H9 (cell line): ENCODE measurements around the gene CTSW. TPM values are rescaled to one million over a fixed set of nuclear protein-coding genes. Genes with fewer than 3 reads are reported as not detected.
"Not testable (repeated sequence)": the region's sequence is repeated elsewhere in the genome, so short reads cannot be mapped to it uniquely, and the experiment has no call there.

Source experiments
- DNase-seq: peaks from one replicate; pipeline ENCODE4 v3.0.0-alpha.2; 2017
- H2AFZ ChIP-seq: one replicate; pipeline ENCODE4 v1.6.1; 2013; ENCODE audit warnings: mild to moderate bottlenecking, low read length, control low read depth, moderate library complexity
- H2AK5ac ChIP-seq: 2 replicates; pipeline ENCODE4 v1.6.1; 2013; ENCODE audit warnings: low read length, control low read depth, mixed read lengths; ENCODE audit not compliant: insufficient read length
- H2BK120ac ChIP-seq: one replicate; pipeline ENCODE4 v1.6.1; 2013; ENCODE audit warnings: low read depth, mild to moderate bottlenecking, low read length, control low read depth, inconsistent platforms; ENCODE audit not compliant: poor library complexity, severe bottlenecking
- H2BK12ac ChIP-seq: 2 replicates; pipeline ENCODE4 v1.6.1; 2013; ENCODE audit warnings: low read length, control low read depth, mixed read lengths, low read depth; ENCODE audit not compliant: insufficient read length
- H2BK15ac ChIP-seq: 2 replicates; pipeline ENCODE4 v1.6.1; 2013; ENCODE audit warnings: low read depth, low read length, control low read depth
- H2BK20ac ChIP-seq: one replicate; pipeline ENCODE4 v1.6.1; 2013; ENCODE audit warnings: low read depth, mild to moderate bottlenecking, low read length, control low read depth, inconsistent platforms; ENCODE audit not compliant: poor library complexity, severe bottlenecking
- H2BK5ac ChIP-seq: 2 replicates; pipeline ENCODE4 v1.6.1; 2013; ENCODE audit warnings: low read length, control low read depth, mixed read lengths; ENCODE audit not compliant: insufficient read length
- H3K14ac ChIP-seq: 2 replicates; pipeline ENCODE4 v1.6.1; 2013; ENCODE audit warnings: low read length, control low read depth; ENCODE audit not compliant: insufficient read depth
- H3K18ac ChIP-seq: 2 replicates; pipeline ENCODE4 v1.6.1; 2013; ENCODE audit warnings: low read depth, mild to moderate bottlenecking, mixed read lengths, low read length, control low read depth; ENCODE audit not compliant: insufficient read length
- H3K23ac ChIP-seq: 2 replicates; pipeline ENCODE4 v1.6.1; 2013; ENCODE audit warnings: low read length, control low read depth, mixed read lengths, low read depth; ENCODE audit not compliant: insufficient read length
- H3K23me2 ChIP-seq: 2 replicates; pipeline ENCODE4 v1.6.1; 2013; ENCODE audit warnings: low read depth, mild to moderate bottlenecking, mixed read lengths, low read length, control low read depth; ENCODE audit not compliant: insufficient read length, poor library complexity, severe bottlenecking
- H3K27ac ChIP-seq: 2 replicates; pipeline ENCODE4 v1.5.1; 2013; ENCODE audit warnings: low read length, control low read depth, mixed read lengths, low read depth; ENCODE audit not compliant: insufficient read length
- H3K27me3 ChIP-seq: 2 replicates; pipeline ENCODE4 v1.6.1; 2013; ENCODE audit warnings: low read length, control low read depth, inconsistent platforms; ENCODE audit not compliant: insufficient read depth
- H3K4ac ChIP-seq: 2 replicates; pipeline ENCODE4 v1.6.1; 2013; ENCODE audit warnings: low read depth, mild to moderate bottlenecking, control low read depth, inconsistent platforms, low read length, moderate library complexity
- H3K4me1 ChIP-seq: 2 replicates; pipeline ENCODE4 v1.6.1; 2013; ENCODE audit warnings: low read length, control low read depth, inconsistent platforms; ENCODE audit not compliant: insufficient read depth
- H3K4me2 ChIP-seq: 2 replicates; pipeline ENCODE4 v1.6.1; 2013; ENCODE audit warnings: low read length, control low read depth, mixed read lengths; ENCODE audit not compliant: insufficient read length, insufficient read depth
- H3K56ac ChIP-seq: 2 replicates; pipeline ENCODE4 v1.6.1; 2013; ENCODE audit warnings: low read depth, mild to moderate bottlenecking, mixed read lengths, low read length, control low read depth; ENCODE audit not compliant: insufficient read length
- H3K79me1 ChIP-seq: 2 replicates; pipeline ENCODE4 v1.6.1; 2013; ENCODE audit warnings: low read depth, mild to moderate bottlenecking, moderate library complexity, low read length, control low read depth, inconsistent platforms; ENCODE audit not compliant: insufficient read depth, poor library complexity, severe bottlenecking
- H3K79me2 ChIP-seq: 2 replicates; pipeline ENCODE4 v1.6.1; 2013; ENCODE audit warnings: low read length, control low read depth, inconsistent platforms; ENCODE audit not compliant: insufficient read depth
- H3K9ac ChIP-seq: 2 replicates; pipeline ENCODE4 v1.6.1; 2013; ENCODE audit warnings: low read length, control low read depth, mixed read lengths; ENCODE audit not compliant: insufficient read length; ENCODE audit errors: extremely low read depth
- H3K9me3 ChIP-seq: one replicate; pipeline ENCODE4 v1.6.1; 2013; ENCODE audit warnings: low read depth, low read length, inconsistent platforms; ENCODE audit not compliant: control insufficient read depth
- H3T11ph ChIP-seq: one replicate; pipeline ENCODE4 v1.6.1; 2013; ENCODE audit warnings: mild to moderate bottlenecking, low read length, control low read depth, inconsistent platforms
- H4K20me1 ChIP-seq: one replicate; pipeline ENCODE4 v1.6.1; 2013; ENCODE audit not compliant: control insufficient read depth, insufficient read length, insufficient read depth
- H4K5ac ChIP-seq: 2 replicates; pipeline ENCODE4 v1.6.1; 2013; ENCODE audit warnings: low read depth, mild to moderate bottlenecking, mixed read lengths, low read length, control low read depth; ENCODE audit not compliant: insufficient read length
- H4K8ac ChIP-seq: replicated peaks from 2 replicates; pipeline ENCODE4 v1.6.1; 2013; ENCODE audit warnings: low read length, control low read depth, mixed read lengths, low read depth; ENCODE audit not compliant: insufficient read length
- H4K91ac ChIP-seq: 2 replicates; pipeline ENCODE4 v1.6.1; 2013; ENCODE audit warnings: low read depth, mild to moderate bottlenecking, moderate library complexity, mixed read lengths, low read length, control low read depth; ENCODE audit not compliant: insufficient read length
- H3K27ac Mint-ChIP-seq, 3 experiments: 2 replicates in 2 of 3; 3 replicates in 1 of 3; pipeline ENCODE4 v1.8.0; 2020 to 2021; ENCODE audit warnings: mixed read lengths in 3 of 3, mild to moderate bottlenecking in 1 of 3, moderate library complexity in 1 of 3
- H3K27me3 Mint-ChIP-seq: 2 replicates; pipeline ENCODE4 v1.8.0; 2021; ENCODE audit warnings: low read depth, mild to moderate bottlenecking, moderate library complexity, mixed read lengths
- H3K36me3 Mint-ChIP-seq, 3 experiments: 2 replicates in 2 of 3; 3 replicates in 1 of 3; pipeline ENCODE4 v1.8.0; 2020 to 2021; ENCODE audit warnings: low read depth in 3 of 3, mixed read lengths in 3 of 3; ENCODE audit not compliant: insufficient read depth in 1 of 3
- H3K4me1 Mint-ChIP-seq, 2 experiments: 2 replicates each; pipeline ENCODE4 v1.8.0; 2020; ENCODE audit warnings: mixed read lengths in 2 of 2
- H3K4me3 Mint-ChIP-seq, 2 experiments: 2 replicates in 1 of 2; 3 replicates in 1 of 2; pipeline ENCODE4 v1.8.0; 2020 to 2021; ENCODE audit warnings: mild to moderate bottlenecking in 2 of 2, mixed read lengths in 2 of 2, moderate library complexity in 1 of 2
- H3K9me3 Mint-ChIP-seq, 2 experiments: 2 replicates in 1 of 2; 3 replicates in 1 of 2; pipeline ENCODE4 v1.8.0; 2020; ENCODE audit warnings: mild to moderate bottlenecking in 2 of 2, mixed read lengths in 2 of 2, moderate library complexity in 1 of 2
- CTCF ChIP-seq: fragments of 200-600 bp; sonication (generic); conservative IDR thresholded peaks from 3 replicates; pipeline ENCODE4 v1.8.0; 2021; ENCODE audit warnings: antibody characterized with exemption, mild to moderate bottlenecking
- WGBS: extraction: QIAGEN DNeasy Blood & Tissue Kit; methylation state at CpG from one replicate; pipeline ENCODE4 v1.1.7; 2013; ENCODE audit warnings: missing lambda C conversion rate, low lambda C conversion rate, mixed read lengths; ENCODE audit not compliant: insufficient read length; ENCODE audit errors: extremely low coverage; 5-methylcytosine and 5-hydroxymethylcytosine counted together
- total RNA-seq: library from RNA; stranded (reverse); gene quantifications from 2 replicates; pipeline ENCODE4 v1.2.1, GENCODE V29; 2021

Gene CTSW
- total RNA-seq, 1 experiment from 2014 or later: not detected

DNA sequence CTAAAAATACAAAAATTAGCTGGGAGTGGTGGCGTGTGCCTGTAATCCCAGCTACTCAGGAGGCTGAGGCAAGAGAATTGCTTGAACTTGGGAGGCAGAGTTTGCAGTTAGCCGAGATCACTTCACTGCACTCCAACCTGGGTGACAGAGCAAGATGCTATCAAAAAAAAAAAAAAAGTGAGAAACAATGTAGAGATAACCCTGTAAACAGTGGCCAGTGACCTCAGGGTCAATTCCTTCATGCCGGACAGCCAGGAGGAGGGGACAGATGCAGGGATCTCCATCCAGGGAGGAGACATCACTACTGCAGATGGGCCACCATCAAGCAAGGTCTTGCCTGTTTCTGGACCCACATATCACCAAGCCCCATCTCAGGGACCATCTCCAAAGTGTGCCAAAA lies 31.9 kb upstream of the CTSW start:
- no peaks in the 10 kb centered on the region for H3K27me3 ChIP-seq
- no peak overlapping the region for H3K4me2 ChIP-seq
- no peaks in the 10 kb centered on the region for H3K4me1 ChIP-seq
- Mint-ChIP-seq H3K4me3 (no peak overlapping the region; a peak in 1 of 5 replicates), H3K36me3 (peaks cover 10 to 18% (median 11%) of the 10 kb centered on the region in 3 experiments; a peak in 6 of 7 replicates), H3K9me3 (peaks cover 3 to 7% of the 10 kb centered on the region in 2 experiments; a peak in 2 of 5 replicates), H3K27me3 (peaks cover 20% of the 10 kb centered on the region), H3K27ac (0 out of 7 replicates have a peak overlapping the region, but pooled peaks of 1 of the 3 experiments have one; percentile 35), H3K4me1 (peaks cover 8 to 14% of the 10 kb centered on the region in 2 experiments)
- no peaks in the 10 kb centered on the region for H3K9me3 ChIP-seq
- no CpG with 5 or more reads among the region's 3 CpGs for WGBS
- H4K8ac ChIP-seq: no peak overlapping the region
- no peak overlapping the region for H3K56ac ChIP-seq
- no peak overlapping the region for H2AK5ac ChIP-seq
- H2BK12ac ChIP-seq: no peak overlapping the region
- H2AFZ ChIP-seq: no peak overlapping the region
- no peak overlapping the region for H3K14ac ChIP-seq
- no peak overlapping the region for H3K23ac ChIP-seq
- TF ChIP-seq CTCF: no peak
- H4K91ac ChIP-seq: no peak overlapping the region
- H2BK5ac ChIP-seq: no peak overlapping the region
- no peaks in the 10 kb centered on the region for H4K20me1 ChIP-seq
- no peak overlapping the region for H2BK15ac ChIP-seq
- H3K27ac ChIP-seq: no peak overlapping the region
- H4K5ac ChIP-seq: no peak overlapping the region
- DNase-seq: no peak
- no peaks in the 10 kb centered on the region for H3K23me2 ChIP-seq
- H3K18ac ChIP-seq: no peak overlapping the region
- no peak overlapping the region for H2BK20ac ChIP-seq
- no peak overlapping the region for H3T11ph ChIP-seq
- H3K9ac ChIP-seq: no peak overlapping the region
- no peak overlapping the region for H3K4ac ChIP-seq
- H3K79me1 ChIP-seq: no peaks in the 10 kb centered on the region
- no peak overlapping the region for H2BK120ac ChIP-seq
- no peaks in the 10 kb centered on the region for H3K79me2 ChIP-seq

DNA sequence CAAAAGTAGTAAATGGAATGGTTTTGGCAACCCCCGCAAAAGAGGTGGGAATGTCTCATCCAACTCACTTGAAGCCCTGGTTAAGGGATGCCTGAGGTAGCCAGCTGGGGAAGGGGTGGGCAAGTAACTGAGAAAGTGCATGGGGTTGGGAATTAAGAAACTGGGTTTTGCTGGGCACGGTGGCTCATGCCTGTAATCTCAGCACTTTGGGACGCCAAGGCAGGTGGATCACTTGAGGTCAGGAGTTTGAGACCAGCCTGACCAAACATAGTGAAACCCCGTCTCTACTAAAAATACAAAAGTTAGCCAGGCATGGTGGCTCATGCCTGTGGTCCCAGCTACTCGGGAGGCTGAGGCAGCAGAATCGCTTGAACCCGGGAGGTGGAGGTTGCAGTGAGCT lies 30.9 kb upstream of the CTSW start:
- H3K4me2 ChIP-seq, H3K4me1 ChIP-seq, H2BK120ac ChIP-seq, H4K5ac ChIP-seq, H3T11ph ChIP-seq, H3K9me3 Mint-ChIP-seq, H3K23me2 ChIP-seq, H3K14ac ChIP-seq, H3K79me1 ChIP-seq, H3K27ac Mint-ChIP-seq, H2BK20ac ChIP-seq, H2BK15ac ChIP-seq, H2BK5ac ChIP-seq, H3K9me3 ChIP-seq, DNase-seq, H3K9ac ChIP-seq, H3K27me3 ChIP-seq, H3K23ac ChIP-seq, H2AFZ ChIP-seq, H4K91ac ChIP-seq, H3K79me2 ChIP-seq, H2BK12ac ChIP-seq, H4K20me1 ChIP-seq, H3K27ac ChIP-seq, H3K56ac ChIP-seq, H3K18ac ChIP-seq, H2AK5ac ChIP-seq, H3K4ac ChIP-seq, H4K8ac ChIP-seq: not testable (repeated sequence)
- peaks cover 17% of the 10 kb centered on the region for H3K27me3 Mint-ChIP-seq
- WGBS: no CpG with 5 or more reads among the region's 7 CpGs
- H3K4me1 Mint-ChIP-seq: peaks cover 8 to 14% of the 10 kb centered on the region in 2 experiments
- peaks cover 17 to 26% (median 18%) of the 10 kb centered on the region in 3 experiments for H3K36me3 Mint-ChIP-seq
- H3K4me3 Mint-ChIP-seq: peak overlapping the region in 1 of 2 experiments; percentile 38; a peak in 1 of 5 replicates
